Measurements from ENCODE around the gene ADIG. TPM values are rescaled to one million over a fixed set of nuclear protein-coding genes. Genes with fewer than 3 reads are reported as not detected.

ADIG gene
- total RNA-seq, 5 donors from 2014 or later (not counting 1 experiment from before 2014, with no cell fraction given) = not detected

DNA sequence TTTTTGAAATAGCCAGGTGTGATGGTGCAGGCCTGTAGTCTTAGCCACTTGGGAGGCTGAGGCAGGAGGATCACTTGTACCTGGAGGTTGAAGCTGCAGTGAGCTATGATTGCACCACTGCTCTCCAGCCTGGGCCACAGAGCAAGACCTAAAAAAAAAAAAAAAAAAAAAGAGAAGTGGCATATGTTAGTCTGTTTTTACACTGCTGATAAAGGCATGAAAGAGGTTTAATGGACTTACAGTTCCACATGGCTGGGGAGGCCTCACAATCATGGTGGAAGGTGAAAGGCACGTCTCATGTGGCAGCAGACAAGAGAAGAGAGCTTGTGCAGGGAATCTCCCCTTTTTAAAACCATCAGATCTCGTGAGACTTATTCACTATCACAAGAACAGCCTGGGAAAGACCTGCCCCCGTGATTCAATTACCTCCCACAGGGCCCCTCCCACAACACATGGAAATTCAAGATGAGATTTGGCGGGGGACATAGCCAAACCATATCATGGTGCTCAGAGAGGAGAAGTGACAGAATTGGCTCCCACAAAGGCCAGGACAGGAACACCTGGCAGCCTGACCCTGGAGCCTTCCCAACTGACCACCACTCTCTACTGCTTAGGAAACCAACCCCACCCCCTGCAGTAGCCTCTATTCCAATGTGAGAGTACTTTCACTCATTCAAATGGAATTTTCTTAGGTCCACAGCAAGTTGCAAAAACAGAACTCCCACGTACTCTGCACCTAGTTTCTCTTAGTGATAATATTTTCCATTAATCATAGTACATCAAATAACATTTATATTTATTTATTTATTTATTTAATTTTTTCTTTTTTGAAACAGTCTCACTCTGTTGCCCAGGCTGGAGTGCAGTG, 50.4 kb downstream of the ADIG start:
- whole genome bisulfite sequencing (ENCODE audit: insufficient coverage) = 52% methylated on average over 2 of the region's 5 CpGs
- no peaks in the 10 kb centered on the region for H3K36me3 ChIP-seq (ENCODE audit: control insufficient read depth in 2 of 2, extremely low read depth in 1 of 2, insufficient read depth in 1 of 2, low read length in 1 of 2)
- H3K4me1 Mint-ChIP-seq = peaks cover 5 to 7% (median 5%) of the 10 kb centered on the region in 3 donors
- H3K27me3 ChIP-seq (replicated peaks in 1 of 2; ENCODE audit: control insufficient read depth in 2 of 2, extremely low read depth in 1 of 2, insufficient read depth in 2 of 2, low read length in 1 of 2) = peaks cover 0 to 35% of the 10 kb centered on the region in 2 experiments
- ChIA-PET CTCF (interaction anchor here in 1 of 2 donors (0.6 kb wide), 1 partner anchor 215 kb away, joined by 3 read pairs; no protein-coding TSS in a partner anchor), POLR2A (no interaction called here)
- no peaks in the 10 kb centered on the region for H3K9me3 Mint-ChIP-seq
- no peak overlapping the region for H3K27ac Mint-ChIP-seq
- peaks cover 16 to 19% of the 10 kb centered on the region in 2 donors for H3K27me3 Mint-ChIP-seq
- H3K9me3 ChIP-seq = no peaks in the 10 kb centered on the region
- no peak overlapping the region for H3K27ac ChIP-seq (ENCODE audit: low read length)
- ATAC-seq (replicated peaks in 1 of 4) (no peak), DNase-seq (no peak)
- H3K4me3 ChIP-seq (ENCODE audit: control insufficient read depth in 1 of 2, extremely low read depth in 1 of 2, low read length in 1 of 2) = no peak overlapping the region
- H3K4me1 ChIP-seq (ENCODE audit: control insufficient read depth in 1 of 2, extremely low read depth in 1 of 2, insufficient read depth in 2 of 2, low read length in 2 of 2) = peaks cover 0 to 5% of the 10 kb centered on the region in 2 experiments
- H3K36me3 Mint-ChIP-seq = no peaks in the 10 kb centered on the region
- no peak overlapping the region for H3K4me3 Mint-ChIP-seq

DNA sequence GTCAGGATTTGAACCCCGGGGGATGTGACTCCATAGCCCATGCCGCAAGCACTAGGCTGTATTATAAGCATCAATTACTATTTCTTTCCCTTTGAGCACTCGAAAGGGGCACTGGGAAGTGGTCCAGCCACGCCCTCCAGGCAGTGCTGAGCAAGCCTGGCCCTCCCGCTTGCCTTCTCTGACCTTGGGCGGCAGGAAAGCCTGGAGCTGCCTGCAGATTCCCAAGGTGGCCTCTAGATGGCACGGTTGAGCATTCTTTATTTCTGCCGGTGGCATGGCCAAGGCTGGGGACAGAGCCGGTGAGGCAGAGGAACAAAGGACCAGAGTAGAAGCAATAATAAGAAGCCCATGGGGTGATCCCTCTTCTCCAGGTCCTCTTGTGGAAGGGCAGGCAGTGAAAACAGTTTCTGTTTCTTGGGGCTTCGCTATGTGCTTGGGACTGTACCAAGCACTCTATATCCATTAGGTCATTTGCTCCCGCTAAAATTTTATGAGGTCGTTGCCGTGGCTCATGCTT, 52.6 kb downstream of the ADIG start:
- ATAC-seq (replicated peaks in 1 of 4) = peak; percentile 77 to 86 (median 82)
- Histone ChIP-seq H3K27me3 (replicated peaks in 1 of 2; ENCODE audit: control insufficient read depth in 2 of 2, extremely low read depth in 1 of 2, insufficient read depth in 2 of 2, low read length in 1 of 2) (peaks cover 1 to 36% of the 10 kb centered on the region in 2 experiments), H3K27ac (ENCODE audit: low read length) (no peak overlapping the region), H3K4me1 (ENCODE audit: control insufficient read depth in 1 of 2, extremely low read depth in 1 of 2, insufficient read depth in 2 of 2, low read length in 2 of 2) (peaks cover 0 to 5% of the 10 kb centered on the region in 2 experiments), H3K36me3 (ENCODE audit: control insufficient read depth in 2 of 2, extremely low read depth in 1 of 2, insufficient read depth in 1 of 2, low read length in 1 of 2) (no peaks in the 10 kb centered on the region), H3K9me3 (no peaks in the 10 kb centered on the region), H3K4me3 (ENCODE audit: control insufficient read depth in 1 of 2, extremely low read depth in 1 of 2, low read length in 1 of 2) (no peak overlapping the region)
- Mint-ChIP-seq H3K4me3 (no peak overlapping the region), H3K36me3 (no peaks in the 10 kb centered on the region), H3K27me3 (peaks cover 18 to 19% of the 10 kb centered on the region in 2 donors), H3K27ac (no peak overlapping the region), H3K4me1 (peaks cover 5 to 7% (median 5%) of the 10 kb centered on the region in 3 donors), H3K9me3 (no peaks in the 10 kb centered on the region)
- CTCF ChIA-PET = interaction anchor here in 1 of 2 donors (0.6 kb wide), 1 partner anchor 13 kb away, joined by 3 read pairs; no protein-coding TSS in a partner anchor
- DNase-seq = peak in 34 of 35 experiments; percentile 8 to 71 (median 37)
- POLR2A ChIA-PET = interaction anchor here in 1 of 2 donors (0.7 kb wide), 1 partner anchor 200 kb away, joined by 3 read pairs; no protein-coding TSS in a partner anchor
- 3% methylated on average over 6 of the region's 13 CpGs for WGBS (ENCODE audit: insufficient coverage)

DNA sequence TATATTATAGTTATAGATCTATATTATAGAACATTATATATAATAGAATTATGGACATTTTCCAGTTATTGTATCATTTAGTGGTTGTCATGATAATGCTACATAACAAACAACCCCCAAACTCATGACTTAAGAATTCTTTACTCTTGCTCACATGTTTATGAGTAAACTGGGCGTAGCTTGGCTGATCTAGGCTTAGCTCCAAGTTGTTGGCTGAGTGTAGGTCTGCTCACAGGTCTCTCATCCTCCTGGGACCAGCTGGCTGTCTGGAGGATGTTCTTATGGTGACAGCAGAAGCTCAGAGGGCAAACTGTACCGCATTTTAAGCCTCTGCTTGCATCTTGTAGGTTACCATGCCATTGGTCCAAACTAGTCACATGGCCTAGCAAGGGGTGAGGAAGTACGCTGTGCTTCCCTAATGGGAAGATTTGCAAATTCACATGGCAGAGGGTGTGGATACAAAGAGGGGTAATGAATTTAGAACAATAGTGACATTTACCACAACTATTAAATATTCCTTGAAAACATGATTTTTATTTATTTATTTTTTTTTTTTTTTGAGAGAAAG, 54.8 kb downstream of the ADIG start:
- no peaks in the 10 kb centered on the region for H3K36me3 Mint-ChIP-seq
- no peak overlapping the region for H3K4me3 Mint-ChIP-seq
- WGBS (ENCODE audit: insufficient coverage) = 20% methylated on average over 1 of the region's 3 CpGs
- Histone ChIP-seq H3K27ac (ENCODE audit: low read length) (no peak overlapping the region), H3K27me3 (replicated peaks in 1 of 2; ENCODE audit: control insufficient read depth in 2 of 2, extremely low read depth in 1 of 2, insufficient read depth in 2 of 2, low read length in 1 of 2) (peaks cover 2 to 41% of the 10 kb centered on the region in 2 experiments), H3K4me1 (ENCODE audit: control insufficient read depth in 1 of 2, extremely low read depth in 1 of 2, insufficient read depth in 2 of 2, low read length in 2 of 2) (peaks cover 0 to 5% of the 10 kb centered on the region in 2 experiments), H3K36me3 (ENCODE audit: control insufficient read depth in 2 of 2, extremely low read depth in 1 of 2, insufficient read depth in 1 of 2, low read length in 1 of 2) (no peaks in the 10 kb centered on the region), H3K4me3 (ENCODE audit: control insufficient read depth in 1 of 2, extremely low read depth in 1 of 2, low read length in 1 of 2) (no peak overlapping the region), H3K9me3 (no peaks in the 10 kb centered on the region)
- H3K27ac Mint-ChIP-seq = no peak overlapping the region
- peaks cover 17 to 28% of the 10 kb centered on the region in 2 donors for H3K27me3 Mint-ChIP-seq
- H3K9me3 Mint-ChIP-seq = no peaks in the 10 kb centered on the region
- POLR2A ChIA-PET = no interaction called here
- H3K4me1 Mint-ChIP-seq = peaks cover 5 to 7% (median 5%) of the 10 kb centered on the region in 3 donors
- ATAC-seq (replicated peaks in 1 of 4) (no peak), DNase-seq (peak in 1 of 35 experiments; percentile 7)
- CTCF ChIA-PET = interaction anchor here in 1 of 2 donors (0.6 kb wide), 1 partner anchor 120 kb away, joined by 3 read pairs; no protein-coding TSS in a partner anchor

Other genes starting within 250 kb of the ADIG start
- under 1 TPM in 1 of 5 donors, not detected in 4; 0.32 TPM for gene LBP, start 234.7 kb upstream of the ADIG start, total RNA-seq
- gene SNHG17, start 145.9 kb upstream of the ADIG start, total RNA-seq = 10 to 100 TPM; 46.7 to 77.9 (median 67.6) TPM
- 10 to 100 TPM; 42.7 to 50.1 (median 46.1) TPM for gene RALGAPB, start 108.4 kb upstream of the ADIG start, total RNA-seq
- under 1 TPM in 1 of 5 donors, not detected in 4; 0.28 TPM for gene ARHGAP40, start 20.6 kb downstream of the ADIG start, total RNA-seq
- not detected for gene SLC32A1, start 143.3 kb downstream of the ADIG start, total RNA-seq
- 10 to 100 TPM; 15.8 to 20.1 (median 18.8) TPM for gene ACTR5, start 167.3 kb downstream of the ADIG start, total RNA-seq
- gene PPP1R16B, start 224.5 kb downstream of the ADIG start, total RNA-seq = 10 to 100 TPM; 32.0 to 58.5 (median 50.2) TPM